Trophoblast cell (in vitro differentiated cells and primary cell): Measurements from ENCODE around the gene VPS13D.

Experiments used
- DNase-seq, 2 donors: peaks; one replicate each; pipeline ENCODE4 v3.0.0-alpha.2; 2016
- H2AFZ ChIP-seq: 2 replicates; pipeline ENCODE4 v1.6.1; 2013; ENCODE audit warnings: low read length, moderate library complexity, mild to moderate bottlenecking; ENCODE audit not compliant: insufficient read depth, poor library complexity
- H2AK5ac ChIP-seq: 2 replicates; pipeline ENCODE4 v1.6.1; 2013; ENCODE audit warnings: mild to moderate bottlenecking, low read length
- H2BK120ac ChIP-seq: 2 replicates; pipeline ENCODE4 v1.6.1; 2013; ENCODE audit warnings: low read length, mild to moderate bottlenecking, moderate library complexity; ENCODE audit not compliant: insufficient read depth, poor library complexity
- H2BK12ac ChIP-seq: 2 replicates; pipeline ENCODE4 v1.6.1; 2013; ENCODE audit warnings: mild to moderate bottlenecking, low read length, moderate library complexity
- H2BK5ac ChIP-seq: 2 replicates; pipeline ENCODE4 v1.6.1; 2013; ENCODE audit warnings: low read length, low read depth, moderate library complexity, mild to moderate bottlenecking; ENCODE audit not compliant: poor library complexity
- H3K14ac ChIP-seq: 2 replicates; pipeline ENCODE4 v1.6.1; 2013; ENCODE audit warnings: mild to moderate bottlenecking, low read length
- H3K18ac ChIP-seq: 2 replicates; pipeline ENCODE4 v1.6.1; 2013; ENCODE audit warnings: mild to moderate bottlenecking, low read length
- H3K23ac ChIP-seq: 2 replicates; pipeline ENCODE4 v1.6.1; 2013; ENCODE audit warnings: low read length
- H3K27ac ChIP-seq: 2 replicates; pipeline ENCODE4 v1.5.1; 2013; ENCODE audit warnings: low read depth, mild to moderate bottlenecking, inconsistent platforms, low read length, moderate library complexity
- H3K27me3 ChIP-seq: 2 replicates; pipeline ENCODE4 v1.6.1; 2013; ENCODE audit warnings: inconsistent platforms, mild to moderate bottlenecking, low read length, moderate library complexity; ENCODE audit not compliant: insufficient read depth
- H3K36me3 ChIP-seq, 2 experiments: 1 replicate in 1 of 2; 2 replicates in 1 of 2; pipeline ENCODE4 v1.6.1; 2013; ENCODE audit warnings: low read length in 2 of 2, mild to moderate bottlenecking in 2 of 2, moderate library complexity in 1 of 2; ENCODE audit not compliant: insufficient read depth in 2 of 2, control insufficient read depth in 1 of 2
- H3K4ac ChIP-seq: 2 replicates; pipeline ENCODE4 v1.6.1; 2013; ENCODE audit warnings: low read depth, mild to moderate bottlenecking, low read length, moderate library complexity
- H3K4me1 ChIP-seq, 2 experiments: 1 replicate in 1 of 2; 2 replicates in 1 of 2; pipeline ENCODE4 v1.6.1; 2013; ENCODE audit warnings: low read length in 2 of 2, mild to moderate bottlenecking in 2 of 2, moderate library complexity in 1 of 2; ENCODE audit not compliant: insufficient read depth in 2 of 2, control insufficient read depth in 1 of 2
- H3K4me2 ChIP-seq: 2 replicates; pipeline ENCODE4 v1.6.1; 2013; ENCODE audit warnings: inconsistent platforms, mild to moderate bottlenecking, low read length, moderate library complexity
- H3K4me3 ChIP-seq: 2 replicates; pipeline ENCODE4 v1.5.1; 2013; ENCODE audit warnings: mild to moderate bottlenecking, low read depth, low read length, inconsistent platforms
- H3K79me1 ChIP-seq: one replicate; pipeline ENCODE4 v1.6.1; 2013; ENCODE audit warnings: low read length
- H3K79me2 ChIP-seq: 2 replicates; pipeline ENCODE4 v1.6.1; 2013; ENCODE audit warnings: low read length, mild to moderate bottlenecking; ENCODE audit not compliant: control insufficient read depth, insufficient read depth, poor library complexity
- H3K9ac ChIP-seq: 2 replicates; pipeline ENCODE4 v1.6.1; 2013; ENCODE audit warnings: mild to moderate bottlenecking, low read length
- H3K9me3 ChIP-seq: 2 replicates; pipeline ENCODE4 v1.6.1; 2013; ENCODE audit warnings: low read depth, mild to moderate bottlenecking, control low read depth, inconsistent platforms, low read length; ENCODE audit not compliant: insufficient read depth
- H4K12ac ChIP-seq: 2 replicates; pipeline ENCODE4 v1.6.1; 2013; ENCODE audit warnings: low read depth, mild to moderate bottlenecking, low read length, moderate library complexity
- H4K8ac ChIP-seq: 2 replicates; pipeline ENCODE4 v1.6.1; 2013; ENCODE audit warnings: low read depth, mild to moderate bottlenecking, low read length, moderate library complexity
- H4K91ac ChIP-seq: one replicate; pipeline ENCODE4 v1.6.1; 2013; ENCODE audit warnings: low read depth, mild to moderate bottlenecking, low read length, moderate library complexity
- WGBS: extraction: QIAGEN DNeasy Blood & Tissue Kit; methylation state at CpG from one replicate; pipeline ENCODE4 v1.1.7; 2013; ENCODE audit warnings: missing lambda C conversion rate; ENCODE audit not compliant: insufficient read length, insufficient coverage; ENCODE audit errors: extremely low coverage; 5-methylcytosine and 5-hydroxymethylcytosine counted together

The VPS13D gene

DNA sequence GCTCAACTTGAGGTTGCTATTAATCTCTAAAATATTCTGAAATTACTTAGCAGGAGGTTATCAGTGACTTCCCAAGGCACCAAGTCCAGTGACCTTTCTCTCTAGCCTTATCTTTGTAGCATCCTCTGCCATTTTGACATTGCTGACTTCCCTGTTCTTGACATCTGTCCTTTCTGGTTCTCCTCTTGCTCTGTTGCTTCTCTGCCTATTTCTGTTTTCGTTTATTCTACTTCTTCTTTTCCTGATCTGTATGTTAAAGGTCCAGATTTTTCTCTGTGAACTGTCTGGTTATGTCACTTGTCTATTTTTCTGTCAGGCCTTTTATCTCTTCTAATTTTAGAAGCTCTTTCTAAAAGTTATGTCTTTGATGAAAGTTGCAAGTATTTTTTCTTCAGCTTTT is 178.8 kb downstream of the VPS13D start:
- H4K91ac ChIP-seq: no peak overlapping the region
- no peak overlapping the region for H3K14ac ChIP-seq
- H3K4ac ChIP-seq: no peak overlapping the region
- H2BK120ac ChIP-seq: no peak overlapping the region
- H4K12ac ChIP-seq: no peak overlapping the region
- H3K36me3 ChIP-seq: peaks cover 5 to 14% of the 10 kb centered on the region in 2 experiments
- no peak overlapping the region for H3K9ac ChIP-seq
- H4K8ac ChIP-seq: no peak overlapping the region
- peaks cover 2 to 3% of the 10 kb centered on the region in 2 experiments for H3K4me1 ChIP-seq
- H2BK5ac ChIP-seq: no peak overlapping the region
- no peaks in the 10 kb centered on the region for H3K9me3 ChIP-seq
- no peak overlapping the region for H2AFZ ChIP-seq
- DNase-seq: no peak
- no peaks in the 10 kb centered on the region for H3K79me1 ChIP-seq
- no peak overlapping the region for H3K27ac ChIP-seq
- H3K79me2 ChIP-seq: no peaks in the 10 kb centered on the region
- H3K27me3 ChIP-seq: no peaks in the 10 kb centered on the region
- no CpG with 5 or more reads among the region's 1 CpG for WGBS
- H3K23ac ChIP-seq: no peak overlapping the region
- H2AK5ac ChIP-seq: no peak overlapping the region
- no peak overlapping the region for H2BK12ac ChIP-seq
- H3K4me3 ChIP-seq: no peak overlapping the region
- H3K18ac ChIP-seq: no peak overlapping the region
- H3K4me2 ChIP-seq: no peak overlapping the region

DNA sequence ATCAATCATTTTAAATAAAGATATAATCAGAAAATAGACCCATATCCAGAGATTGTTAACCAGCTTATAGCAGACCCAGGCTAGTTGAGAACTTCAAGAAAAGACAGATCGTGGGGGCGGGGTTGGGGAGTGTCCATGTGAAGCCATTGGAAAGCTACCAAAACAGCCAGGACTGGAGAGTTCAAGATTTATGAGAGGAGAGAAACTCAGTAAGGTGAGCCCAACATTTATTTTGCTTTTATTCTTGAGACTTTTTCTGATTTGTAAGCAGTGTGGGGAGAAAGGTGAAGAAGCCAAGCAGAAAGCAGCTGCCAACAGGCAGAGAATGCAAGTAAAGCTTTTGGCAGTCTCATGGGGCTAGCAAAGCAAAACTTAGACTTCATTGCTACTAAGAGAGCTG is 179.9 kb downstream of the VPS13D start:
- Histone ChIP-seq H3K18ac (no peak overlapping the region), H3K79me2 (no peaks in the 10 kb centered on the region), H3K4me3 (no peak overlapping the region), H2BK5ac (no peak overlapping the region), H3K4me1 (peaks cover 2 to 3% of the 10 kb centered on the region in 2 experiments), H3K79me1 (no peaks in the 10 kb centered on the region), H2AFZ (no peak overlapping the region), H3K4me2 (no peak overlapping the region), H4K8ac (no peak overlapping the region), H3K14ac (no peak overlapping the region), H3K9me3 (no peaks in the 10 kb centered on the region), H2BK12ac (no peak overlapping the region), H3K27ac (no peak overlapping the region), H3K23ac (no peak overlapping the region), H2BK120ac (no peak overlapping the region), H3K36me3 (peaks cover 5 to 14% of the 10 kb centered on the region in 2 experiments), H2AK5ac (no peak overlapping the region), H4K12ac (no peak overlapping the region), H4K91ac (no peak overlapping the region), H3K4ac (no peak overlapping the region), H3K27me3 (no peaks in the 10 kb centered on the region), H3K9ac (no peak overlapping the region)
- WGBS: no CpG with 5 or more reads among the region's 2 CpGs
- no peak for DNase-seq

DNA sequence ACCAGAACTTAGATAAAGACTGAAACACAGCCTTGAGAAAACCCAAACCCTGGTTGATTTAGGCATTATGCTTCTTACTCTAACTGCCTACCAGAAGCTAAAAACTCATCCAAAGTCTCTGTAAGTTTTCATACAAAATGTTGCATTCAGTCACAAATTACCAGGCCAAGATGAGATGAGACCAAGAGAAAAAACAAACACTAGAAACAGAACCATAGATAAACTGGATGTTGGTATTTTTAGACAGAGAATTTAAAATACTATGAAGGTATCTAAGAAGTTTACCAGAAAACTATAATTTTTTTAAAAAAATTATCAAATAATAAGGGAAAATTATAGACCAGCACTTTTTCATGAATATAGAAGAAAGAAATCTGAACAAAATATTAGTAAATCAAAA is 180.5 kb downstream of the VPS13D start:
- Histone ChIP-seq H2BK12ac (no peak overlapping the region), H3K4ac (no peak overlapping the region), H3K14ac (no peak overlapping the region), H3K18ac (no peak overlapping the region), H3K9me3 (no peaks in the 10 kb centered on the region), H2BK5ac (no peak overlapping the region), H2AFZ (no peak overlapping the region), H3K27me3 (no peaks in the 10 kb centered on the region), H3K4me1 (peaks cover 1 to 2% of the 10 kb centered on the region in 2 experiments), H3K4me3 (no peak overlapping the region), H3K79me2 (no peaks in the 10 kb centered on the region), H3K79me1 (no peaks in the 10 kb centered on the region), H2BK120ac (no peak overlapping the region), H3K4me2 (no peak overlapping the region), H4K91ac (no peak overlapping the region), H3K9ac (no peak overlapping the region), H3K36me3 (peaks cover under 1 to 9% of the 10 kb centered on the region in 2 experiments), H3K23ac (no peak overlapping the region), H3K27ac (no peak overlapping the region), H4K12ac (no peak overlapping the region), H2AK5ac (no peak overlapping the region), H4K8ac (no peak overlapping the region)
- DNase-seq: no peak

DNA sequence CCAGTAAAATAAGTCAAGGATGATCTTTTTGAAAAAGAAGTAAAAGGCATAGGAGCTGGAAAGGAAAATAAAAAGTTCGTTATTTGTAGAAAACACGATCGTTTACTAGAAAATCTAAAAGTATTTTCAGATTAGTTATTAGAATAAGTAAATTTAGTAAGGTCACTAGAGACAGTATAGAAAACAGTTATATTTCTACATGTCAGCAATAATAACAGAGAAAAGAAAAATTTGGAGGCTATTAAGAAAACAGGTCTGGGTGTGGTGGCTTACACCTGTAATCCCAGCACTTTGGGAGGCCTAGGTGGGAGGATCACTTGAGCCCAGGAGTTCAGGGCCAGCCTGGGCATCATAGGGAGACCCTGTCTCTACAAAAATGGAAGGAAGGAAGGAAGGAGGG is 181.3 kb downstream of the VPS13D start:
- Histone ChIP-seq H4K91ac (no peak overlapping the region), H2AFZ (no peak overlapping the region), H3K9ac (no peak overlapping the region), H3K23ac (no peak overlapping the region), H3K4me2 (no peak overlapping the region), H4K8ac (no peak overlapping the region), H2AK5ac (no peak overlapping the region), H3K18ac (no peak overlapping the region), H3K4me3 (no peak overlapping the region), H3K14ac (no peak overlapping the region), H3K36me3 (peaks cover 0 to 8% of the 10 kb centered on the region in 2 experiments), H3K79me1 (no peaks in the 10 kb centered on the region), H3K4me1 (no peaks in the 10 kb centered on the region), H4K12ac (no peak overlapping the region), H2BK5ac (no peak overlapping the region), H2BK12ac (no peak overlapping the region), H3K27me3 (no peaks in the 10 kb centered on the region), H3K9me3 (no peaks in the 10 kb centered on the region), H2BK120ac (no peak overlapping the region), H3K79me2 (no peaks in the 10 kb centered on the region), H3K4ac (no peak overlapping the region), H3K27ac (no peak overlapping the region)
- DNase-seq: no peak
- no CpG with 5 or more reads among the region's 3 CpGs for WGBS
